ENCODE results near the gene IDH1.

GRCh38 chr2:208255557-208256106 is 761 bp upstream of the IDH1 start:
- TF ChIP-seq CTCF (IDR thresholded peaks at IDR 0.05), result no peak
- no peak for TF ChIP-seq SREBF2 (IDR thresholded peaks at IDR 0.05)
- no peak for TF ChIP-seq CHD2 (IDR thresholded peaks at IDR 0.05; ENCODE audit: low read length, partially characterized antibody)
